ENCODE data around the gene OSBPL3. TPM values are rescaled to one million over a fixed set of nuclear protein-coding genes. Genes with fewer than 3 reads are reported as not detected.

The OSBPL3 gene
- total and polyA plus RNA-seq, 4 donors: 4.7 to 13.7 (median 5.7) TPM

- Histone ChIP-seq H3K9me3 (ENCODE audit: control insufficient read depth, insufficient read depth, low read length) (no peaks in the 10 kb centered on the region), H3K4me3 (ENCODE audit: low read depth, low read length) (no peak overlapping the region), H3K36me3 (ENCODE audit: control insufficient read depth, insufficient read depth, low read length) (no peaks in the 10 kb centered on the region), H3K4me1 (ENCODE audit: control insufficient read depth, insufficient read depth, low read length) (no peaks in the 10 kb centered on the region), H3K27me3 (ENCODE audit: control insufficient read depth, insufficient read depth, low read length) (no peaks in the 10 kb centered on the region), H3K27ac (ENCODE audit: low read depth, low read length) (no peak overlapping the region)
- DNase-seq (ENCODE audit: low read depth in 4 of 6, low spot score in 6 of 6): no peak
- no CpG with 5 or more reads among the region's 4 CpGs for WGBS (ENCODE audit: insufficient coverage)
Measured at GRCh38 chr7:24916463-24917040, 63.4 kb downstream of the OSBPL3 start.

GRCh38 chr7:24914465-24914859, 65.5 kb downstream of the OSBPL3 start:
- H3K9me3 ChIP-seq (ENCODE audit: control insufficient read depth, insufficient read depth, low read length): no peaks in the 10 kb centered on the region
- no peaks in the 10 kb centered on the region for H3K36me3 ChIP-seq (ENCODE audit: control insufficient read depth, insufficient read depth, low read length)
- H3K27ac ChIP-seq (ENCODE audit: low read depth, low read length): no peak overlapping the region
- no peak overlapping the region for H3K4me3 ChIP-seq (ENCODE audit: low read depth, low read length)
- no peaks in the 10 kb centered on the region for H3K4me1 ChIP-seq (ENCODE audit: control insufficient read depth, insufficient read depth, low read length)
- no peaks in the 10 kb centered on the region for H3K27me3 ChIP-seq (ENCODE audit: control insufficient read depth, insufficient read depth, low read length)
- DNase-seq (ENCODE audit: low read depth in 4 of 6, low spot score in 6 of 6): no peak
- WGBS (ENCODE audit: insufficient coverage): no CpG with 5 or more reads among the region's 1 CpG

- no peaks in the 10 kb centered on the region for H3K9me3 ChIP-seq (ENCODE audit: control insufficient read depth, insufficient read depth, low read length)
- H3K4me1 ChIP-seq (ENCODE audit: control insufficient read depth, insufficient read depth, low read length): no peaks in the 10 kb centered on the region
- WGBS (ENCODE audit: insufficient coverage): no CpG with 5 or more reads among the region's 4 CpGs
- no peaks in the 10 kb centered on the region for H3K36me3 ChIP-seq (ENCODE audit: control insufficient read depth, insufficient read depth, low read length)
- H3K4me3 ChIP-seq (ENCODE audit: low read depth, low read length): no peak overlapping the region
- no peak overlapping the region for H3K27ac ChIP-seq (ENCODE audit: low read depth, low read length)
- no peaks in the 10 kb centered on the region for H3K27me3 ChIP-seq (ENCODE audit: control insufficient read depth, insufficient read depth, low read length)
- DNase-seq (ENCODE audit: low read depth in 4 of 6, low spot score in 6 of 6): no peak
Measured at GRCh38 chr7:24913801-24914464, 66.0 kb downstream of the OSBPL3 start.

GRCh38 chr7:24912874-24913514, 67.0 kb downstream of the OSBPL3 start:
- H3K27ac ChIP-seq (ENCODE audit: low read depth, low read length): no peak overlapping the region
- 98% methylated on average over 6 of the region's 8 CpGs for WGBS (ENCODE audit: insufficient coverage)
- no peaks in the 10 kb centered on the region for H3K27me3 ChIP-seq (ENCODE audit: control insufficient read depth, insufficient read depth, low read length)
- no peak for DNase-seq (ENCODE audit: low read depth in 4 of 6, low spot score in 6 of 6)
- H3K4me3 ChIP-seq (ENCODE audit: low read depth, low read length): no peak overlapping the region
- H3K9me3 ChIP-seq (ENCODE audit: control insufficient read depth, insufficient read depth, low read length): no peaks in the 10 kb centered on the region
- H3K36me3 ChIP-seq (ENCODE audit: control insufficient read depth, insufficient read depth, low read length): no peaks in the 10 kb centered on the region
- H3K4me1 ChIP-seq (ENCODE audit: control insufficient read depth, insufficient read depth, low read length): no peaks in the 10 kb centered on the region

DNA sequence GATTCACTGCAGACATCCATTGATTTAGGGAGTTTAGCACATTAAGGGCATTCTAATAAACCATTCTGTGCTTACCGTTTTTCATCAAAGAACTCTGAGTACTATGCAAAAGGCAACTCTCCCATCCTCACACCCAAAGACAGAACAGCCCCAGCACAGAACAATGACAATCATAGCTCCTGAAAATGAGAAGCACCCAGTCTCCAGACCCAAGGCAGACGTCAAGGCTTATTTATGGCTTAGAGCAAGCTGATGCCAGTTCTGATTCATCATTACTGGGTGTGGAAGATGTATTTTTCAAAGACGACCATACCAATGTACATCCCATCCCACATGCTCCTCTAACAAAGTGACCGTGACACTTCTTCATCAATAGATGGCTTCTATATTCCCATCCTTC, 67.6 kb downstream of the OSBPL3 start:
- Histone ChIP-seq H3K4me3 (ENCODE audit: low read depth, low read length) (no peak overlapping the region), H3K27me3 (ENCODE audit: control insufficient read depth, insufficient read depth, low read length) (no peaks in the 10 kb centered on the region), H3K9me3 (ENCODE audit: control insufficient read depth, insufficient read depth, low read length) (no peaks in the 10 kb centered on the region), H3K4me1 (ENCODE audit: control insufficient read depth, insufficient read depth, low read length) (no peaks in the 10 kb centered on the region), H3K36me3 (ENCODE audit: control insufficient read depth, insufficient read depth, low read length) (no peaks in the 10 kb centered on the region), H3K27ac (ENCODE audit: low read depth, low read length) (no peak overlapping the region)
- WGBS (ENCODE audit: insufficient coverage): no CpG with 5 or more reads among the region's 4 CpGs
- DNase-seq (ENCODE audit: low read depth in 4 of 6, low spot score in 6 of 6): no peak

GRCh38 chr7:24911213-24911603, 68.8 kb downstream of the OSBPL3 start:
- no CpG with 5 or more reads among the region's 3 CpGs for WGBS (ENCODE audit: insufficient coverage)
- H3K27me3 ChIP-seq (ENCODE audit: control insufficient read depth, insufficient read depth, low read length): no peaks in the 10 kb centered on the region
- H3K4me1 ChIP-seq (ENCODE audit: control insufficient read depth, insufficient read depth, low read length): no peaks in the 10 kb centered on the region
- no peak overlapping the region for H3K27ac ChIP-seq (ENCODE audit: low read depth, low read length)
- no peaks in the 10 kb centered on the region for H3K36me3 ChIP-seq (ENCODE audit: control insufficient read depth, insufficient read depth, low read length)
- H3K4me3 ChIP-seq (ENCODE audit: low read depth, low read length): no peak overlapping the region
- no peaks in the 10 kb centered on the region for H3K9me3 ChIP-seq (ENCODE audit: control insufficient read depth, insufficient read depth, low read length)
- DNase-seq (ENCODE audit: low read depth in 4 of 6, low spot score in 6 of 6): no peak

GRCh38 chr7:24910551-24911212, 69.3 kb downstream of the OSBPL3 start:
- WGBS (ENCODE audit: insufficient coverage): 90% methylated on average over 4 of the region's 4 CpGs
- Histone ChIP-seq H3K36me3 (ENCODE audit: control insufficient read depth, insufficient read depth, low read length) (no peaks in the 10 kb centered on the region), H3K4me1 (ENCODE audit: control insufficient read depth, insufficient read depth, low read length) (no peaks in the 10 kb centered on the region), H3K4me3 (ENCODE audit: low read depth, low read length) (no peak overlapping the region), H3K27me3 (ENCODE audit: control insufficient read depth, insufficient read depth, low read length) (no peaks in the 10 kb centered on the region), H3K27ac (ENCODE audit: low read depth, low read length) (no peak overlapping the region), H3K9me3 (ENCODE audit: control insufficient read depth, insufficient read depth, low read length) (no peaks in the 10 kb centered on the region)
- DNase-seq (ENCODE audit: low read depth in 4 of 6, low spot score in 6 of 6): no peak

DNA sequence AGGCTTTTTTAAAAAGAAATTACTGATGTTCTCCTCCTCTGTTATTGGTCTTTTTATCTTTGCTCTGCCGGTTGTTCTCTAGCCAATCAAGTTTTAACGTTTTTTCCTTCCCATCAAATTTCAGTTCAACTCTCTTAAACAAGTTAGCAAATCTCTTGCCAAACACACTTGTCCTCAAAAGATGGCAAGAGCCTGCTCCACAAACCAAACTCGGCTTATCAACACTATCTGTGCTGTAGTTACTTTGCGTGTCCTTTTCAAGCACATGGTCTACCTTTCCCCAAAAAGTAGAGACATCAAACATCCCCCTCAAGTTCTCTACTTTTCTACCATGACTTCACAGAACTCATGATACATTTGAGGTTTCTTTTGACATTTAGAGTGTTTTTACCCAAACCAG, 71.3 kb downstream of the OSBPL3 start:
- no peak overlapping the region for H3K27ac ChIP-seq (ENCODE audit: low read depth, low read length)
- H3K9me3 ChIP-seq (ENCODE audit: control insufficient read depth, insufficient read depth, low read length): no peaks in the 10 kb centered on the region
- H3K27me3 ChIP-seq (ENCODE audit: control insufficient read depth, insufficient read depth, low read length): no peaks in the 10 kb centered on the region
- H3K4me3 ChIP-seq (ENCODE audit: low read depth, low read length): no peak overlapping the region
- H3K4me1 ChIP-seq (ENCODE audit: control insufficient read depth, insufficient read depth, low read length): no peaks in the 10 kb centered on the region
- DNase-seq (ENCODE audit: low read depth in 4 of 6, low spot score in 6 of 6): no peak
- H3K36me3 ChIP-seq (ENCODE audit: control insufficient read depth, insufficient read depth, low read length): no peaks in the 10 kb centered on the region
- WGBS (ENCODE audit: insufficient coverage): 90% methylated on average over 3 of the region's 4 CpGs

DNA sequence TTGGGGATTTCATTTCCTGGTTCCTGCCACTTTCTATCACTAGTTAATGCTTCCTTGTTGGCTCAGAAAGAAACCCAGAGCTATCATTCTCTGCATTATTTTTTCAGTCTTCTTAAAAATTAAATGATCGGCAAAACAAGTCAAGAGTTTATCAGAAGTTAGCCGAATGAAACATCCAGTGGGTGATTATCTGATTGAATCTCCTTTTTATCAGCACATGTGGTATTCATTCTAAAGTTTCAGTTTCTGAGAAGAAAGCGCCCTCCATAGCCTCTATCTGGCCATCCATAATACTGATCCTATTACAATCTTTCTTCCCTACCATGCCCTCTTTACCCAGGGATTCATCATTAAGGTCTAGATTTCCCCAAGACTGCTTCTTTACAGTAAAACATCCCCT, 71.8 kb downstream of the OSBPL3 start:
- Histone ChIP-seq H3K27ac (ENCODE audit: low read depth, low read length) (no peak overlapping the region), H3K27me3 (ENCODE audit: control insufficient read depth, insufficient read depth, low read length) (no peaks in the 10 kb centered on the region), H3K4me3 (ENCODE audit: low read depth, low read length) (no peak overlapping the region), H3K36me3 (ENCODE audit: control insufficient read depth, insufficient read depth, low read length) (no peaks in the 10 kb centered on the region), H3K9me3 (ENCODE audit: control insufficient read depth, insufficient read depth, low read length) (no peaks in the 10 kb centered on the region), H3K4me1 (ENCODE audit: control insufficient read depth, insufficient read depth, low read length) (no peaks in the 10 kb centered on the region)
- 88% methylated on average over 1 of the region's 3 CpGs for WGBS (ENCODE audit: insufficient coverage)
- DNase-seq (ENCODE audit: low read depth in 4 of 6, low spot score in 6 of 6): no peak
